NCI-H1417 (cell line): ENCODE measurements around the gene ACSF3.

Source experiments
- DNase-seq, 3 experiments: peaks; one replicate each; lab custom pipeline; 2025; lab: John Stamatoyannopoulos, UW

Gene ACSF3

DNA sequence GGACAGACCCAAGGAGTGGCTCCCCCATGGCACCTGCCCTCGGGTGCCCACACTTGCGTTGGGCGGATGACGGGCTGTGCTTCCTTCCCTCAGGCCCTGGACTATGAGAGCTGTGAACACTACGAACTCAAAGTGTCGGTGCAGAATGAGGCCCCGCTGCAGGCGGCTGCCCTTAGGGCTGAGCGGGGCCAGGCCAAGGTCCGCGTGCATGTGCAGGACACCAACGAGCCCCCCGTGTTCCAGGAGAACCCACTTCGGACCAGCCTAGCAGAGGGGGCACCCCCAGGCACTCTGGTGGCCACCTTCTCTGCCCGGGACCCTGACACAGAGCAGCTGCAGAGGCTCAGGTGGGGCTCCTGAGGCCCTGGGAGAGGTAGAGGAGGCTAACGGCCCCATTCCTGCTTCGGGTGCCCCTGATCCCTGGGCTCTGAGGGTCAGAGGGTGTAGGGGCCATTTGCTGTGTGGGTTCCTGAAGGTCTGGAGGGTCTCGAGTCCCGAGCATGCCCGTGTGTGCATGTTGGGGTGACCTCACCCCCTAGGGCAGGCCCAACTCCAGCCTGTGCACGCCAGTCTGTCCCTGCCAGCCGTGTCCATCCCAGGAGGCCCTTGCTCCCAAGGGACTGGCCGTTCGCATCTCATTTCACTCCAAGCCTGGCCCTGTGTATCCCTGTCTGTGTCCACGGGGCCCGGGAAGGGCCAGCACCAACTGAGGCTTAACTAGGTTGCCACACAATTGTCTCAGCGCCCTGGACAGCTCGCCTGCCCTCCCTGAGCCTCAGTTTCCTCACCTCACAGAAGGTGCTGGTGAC is 96.7 kb downstream of the ACSF3 start:
- DNase-seq, result no peak

DNA sequence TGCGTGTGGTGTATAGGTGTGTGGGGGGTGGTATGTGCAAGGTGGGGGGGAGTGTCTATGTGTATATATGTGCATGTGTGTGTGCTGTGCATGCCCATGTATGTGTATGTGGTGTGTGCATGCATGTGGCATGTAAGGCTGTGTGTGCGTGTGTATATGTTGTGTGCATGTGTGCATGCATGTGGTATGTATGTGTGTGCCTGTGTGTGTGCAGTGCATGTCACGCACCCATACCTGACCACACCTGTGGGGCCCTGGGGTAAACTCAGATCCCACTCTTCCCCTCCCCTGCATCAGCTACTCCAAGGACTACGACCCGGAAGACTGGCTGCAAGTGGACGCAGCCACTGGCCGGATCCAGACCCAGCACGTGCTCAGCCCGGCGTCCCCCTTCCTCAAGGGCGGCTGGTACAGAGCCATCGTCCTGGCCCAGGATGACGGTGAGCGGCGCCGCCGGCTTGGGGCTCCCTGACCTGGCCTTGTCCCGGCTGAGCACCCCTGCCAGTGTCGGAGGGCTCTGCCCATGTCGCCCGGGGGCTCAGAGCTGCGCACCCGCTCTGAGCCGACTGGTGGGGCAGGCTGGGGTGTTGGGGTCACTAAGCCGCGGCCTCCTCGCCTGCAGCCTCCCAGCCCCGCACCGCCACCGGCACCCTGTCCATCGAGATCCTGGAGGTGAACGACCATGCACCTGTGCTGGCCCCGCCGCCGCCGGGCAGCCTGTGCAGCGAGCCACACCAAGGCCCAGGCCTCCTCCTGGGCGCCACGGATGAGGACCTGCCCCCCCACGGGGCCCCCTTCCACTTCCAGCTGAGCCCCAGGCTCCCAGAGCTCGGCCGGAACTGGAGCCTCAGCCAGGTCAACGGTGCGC is 97.6 kb downstream of the ACSF3 start:
- no peak for DNase-seq

DNA sequence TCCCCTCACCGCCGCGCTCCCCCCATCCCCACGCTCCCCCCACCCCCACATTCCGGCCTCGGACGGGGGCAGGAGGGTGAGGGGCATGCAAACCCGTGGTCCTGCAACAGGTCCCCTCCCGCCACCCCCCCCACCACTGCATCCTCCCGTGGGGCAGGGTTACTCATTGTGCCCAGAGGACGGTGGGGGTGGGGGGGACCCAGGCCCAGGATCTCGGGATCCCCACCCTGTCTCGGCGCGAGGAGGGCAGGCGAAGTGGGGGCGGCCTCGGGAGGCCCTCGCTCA is 98.2 kb downstream of the ACSF3 start:
- DNase-seq, result no peak

DNA sequence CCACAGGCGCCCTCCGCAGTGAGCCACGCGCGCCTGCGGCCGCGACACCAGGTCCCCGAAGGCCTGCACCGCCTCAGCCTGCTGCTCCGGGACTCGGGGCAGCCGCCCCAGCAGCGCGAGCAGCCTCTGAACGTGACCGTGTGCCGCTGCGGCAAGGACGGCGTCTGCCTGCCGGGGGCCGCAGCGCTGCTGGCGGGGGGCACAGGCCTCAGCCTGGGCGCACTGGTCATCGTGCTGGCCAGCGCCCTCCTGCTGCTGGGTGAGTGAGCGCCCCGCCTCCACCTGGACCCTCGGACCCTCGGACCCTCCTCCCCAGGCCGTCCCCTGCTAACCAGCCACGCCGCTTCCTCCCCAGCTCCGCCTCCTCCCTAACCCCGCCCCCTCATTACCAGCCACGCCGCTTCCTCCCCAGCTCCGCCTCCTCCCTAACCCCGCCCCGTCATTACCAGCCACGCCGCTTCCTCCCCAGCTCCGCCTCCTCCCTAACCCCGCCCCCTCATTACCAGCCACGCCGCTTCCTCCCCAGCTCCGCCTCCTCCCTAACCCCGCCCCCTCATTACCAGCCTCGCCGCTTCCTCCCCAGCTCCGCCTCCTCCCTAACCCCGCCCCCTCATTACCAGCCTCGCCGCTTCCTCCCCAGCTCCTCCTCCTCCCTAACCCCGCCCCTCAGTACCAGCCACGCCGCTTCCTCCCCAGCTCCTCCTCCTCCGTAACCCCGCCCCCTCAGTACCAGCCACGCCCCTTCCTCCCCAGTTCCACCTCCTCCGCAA is 98.7 kb downstream of the ACSF3 start:
- DNase-seq, result peak in 2 of 3 experiments; percentile 54 to 67

DNA sequence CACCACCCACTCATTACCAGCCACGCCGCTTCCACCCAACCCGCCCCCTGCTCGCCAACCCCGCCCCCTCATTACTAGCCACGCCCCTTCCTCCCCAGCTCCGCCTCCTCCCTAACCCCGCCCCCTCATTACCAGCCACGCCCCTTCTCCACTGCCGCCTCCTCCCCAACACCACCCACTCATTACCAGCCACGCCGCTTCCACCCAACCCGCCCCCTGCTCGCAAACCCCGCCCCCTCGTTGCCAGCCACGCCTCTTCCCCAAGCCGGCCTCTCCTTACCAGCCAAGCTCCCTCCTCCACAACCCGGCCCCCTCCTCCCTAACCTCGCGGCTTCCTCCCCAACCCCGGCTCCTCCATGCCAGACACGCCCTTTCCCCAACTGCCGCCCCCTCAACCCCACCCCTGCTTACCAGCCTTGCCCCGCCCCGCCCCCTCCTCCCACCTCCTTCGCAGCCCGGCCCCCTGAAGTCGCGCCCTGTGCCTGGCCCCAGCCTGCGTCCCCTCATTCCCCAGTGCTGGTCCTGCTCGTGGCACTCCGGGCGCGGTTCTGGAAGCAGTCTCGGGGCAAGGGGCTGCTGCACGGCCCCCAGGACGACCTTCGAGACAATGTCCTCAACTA is 99.4 kb downstream of the ACSF3 start:
- peak in 1 of 3 experiments; percentile 53 for DNase-seq

DNA sequence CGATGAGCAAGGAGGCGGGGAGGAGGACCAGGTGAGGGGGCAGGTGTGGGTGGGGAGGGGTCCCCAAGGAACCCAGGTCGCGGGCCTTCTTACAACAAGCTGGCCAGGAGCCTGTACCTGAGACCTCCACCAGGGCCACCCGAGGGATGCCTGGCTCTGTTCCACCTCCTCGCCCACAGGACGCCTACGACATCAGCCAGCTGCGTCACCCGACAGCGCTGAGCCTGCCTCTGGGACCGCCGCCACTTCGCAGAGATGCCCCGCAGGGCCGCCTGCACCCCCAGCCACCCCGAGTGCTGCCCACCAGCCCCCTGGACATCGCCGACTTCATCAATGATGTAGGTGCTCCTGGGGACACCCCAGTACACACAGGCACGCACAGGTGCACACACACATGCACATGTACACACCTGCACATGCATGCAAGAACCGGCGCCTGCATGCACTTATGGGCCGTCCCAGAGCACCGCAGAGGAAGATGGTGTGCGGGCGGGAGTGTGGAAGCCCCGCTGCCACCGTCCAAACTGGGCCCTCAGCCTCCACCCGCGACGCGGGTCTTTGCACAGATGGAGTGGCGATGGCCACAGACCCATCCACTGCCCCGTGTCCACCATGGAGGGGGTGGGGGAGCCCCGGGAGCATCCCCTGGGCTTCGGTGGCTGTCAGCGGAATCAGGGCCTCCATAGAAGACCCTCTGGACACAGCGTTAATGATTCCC is 100.1 kb downstream of the ACSF3 start:
- no peak for DNase-seq

DNA sequence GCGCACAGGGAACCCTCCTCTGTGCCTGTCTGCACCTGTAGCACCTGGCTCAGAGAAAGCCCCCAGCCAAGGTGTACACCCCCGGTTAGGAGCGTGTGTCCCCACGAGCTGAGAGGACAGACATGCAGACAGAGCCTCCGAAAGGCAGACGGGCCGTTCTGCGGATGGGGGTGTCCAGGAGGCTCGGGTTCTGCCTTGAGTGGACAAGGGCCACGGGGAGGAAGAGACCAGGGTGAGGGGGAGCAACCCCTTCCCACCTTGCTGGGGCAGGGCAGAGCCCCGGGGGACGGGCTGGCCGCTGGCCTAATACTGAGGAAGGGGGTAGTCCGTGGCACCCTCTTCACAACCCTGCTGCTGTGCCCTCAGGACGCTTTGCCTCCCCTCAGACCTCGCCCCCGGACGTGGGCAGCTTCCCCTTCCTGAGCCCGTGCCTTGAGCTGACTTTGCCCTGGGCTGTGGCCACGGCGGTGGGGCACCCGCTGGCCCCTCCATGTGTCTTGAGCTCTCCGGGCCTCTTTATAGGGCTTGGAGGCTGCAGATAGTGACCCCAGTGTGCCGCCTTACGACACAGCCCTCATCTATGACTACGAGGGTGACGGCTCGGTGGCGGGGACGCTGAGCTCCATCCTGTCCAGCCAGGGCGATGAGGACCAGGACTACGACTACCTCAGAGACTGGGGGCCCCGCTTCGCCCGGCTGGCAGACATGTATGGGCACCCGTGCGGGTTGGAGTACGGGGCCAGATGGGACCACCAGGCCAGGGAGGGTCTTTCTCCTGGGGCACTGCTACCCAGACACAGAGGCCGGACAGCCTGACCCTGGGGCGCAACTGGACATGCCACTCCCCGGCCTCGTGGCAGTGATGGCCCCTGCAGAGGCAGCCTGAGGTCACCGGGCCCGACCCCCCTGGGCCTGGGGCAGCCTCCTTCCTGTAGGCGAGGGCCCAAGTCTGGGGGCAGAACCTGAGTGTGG is 101.0 kb downstream of the ACSF3 start:
- DNase-seq, result no peak

DNA sequence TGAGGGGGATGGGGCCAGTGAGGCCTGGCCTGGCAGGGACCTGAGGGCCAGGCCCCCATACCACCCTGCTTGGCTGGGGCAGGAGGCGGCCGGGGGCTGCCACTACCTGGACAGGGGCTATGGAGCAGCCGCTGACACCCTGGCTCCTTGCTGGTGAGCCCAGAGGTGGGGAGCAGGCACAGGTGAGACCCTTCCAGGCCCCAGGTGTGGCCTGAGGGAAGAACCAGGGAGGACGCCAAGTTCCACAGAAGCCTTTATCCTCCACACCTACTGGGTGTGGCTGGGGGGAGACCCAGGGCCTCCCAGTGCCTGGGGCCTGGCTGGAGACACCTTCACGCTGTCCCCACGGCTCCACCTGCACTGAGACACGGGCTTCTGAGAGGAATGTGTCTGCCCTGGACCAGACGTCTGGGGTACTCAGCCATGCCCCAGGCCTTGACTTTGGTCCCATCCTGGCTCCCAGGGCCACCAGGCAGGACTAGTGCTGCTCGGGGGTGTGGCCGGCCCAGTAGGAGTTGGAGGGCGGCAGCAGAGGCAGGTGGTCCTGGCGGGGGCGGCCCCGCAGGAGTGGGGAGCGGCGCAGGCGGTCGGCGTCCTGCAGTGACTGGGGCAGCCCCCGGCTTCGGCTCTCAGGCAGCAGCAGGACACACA is 102.0 kb downstream of the ACSF3 start:
- DNase-seq, result no peak

DNA sequence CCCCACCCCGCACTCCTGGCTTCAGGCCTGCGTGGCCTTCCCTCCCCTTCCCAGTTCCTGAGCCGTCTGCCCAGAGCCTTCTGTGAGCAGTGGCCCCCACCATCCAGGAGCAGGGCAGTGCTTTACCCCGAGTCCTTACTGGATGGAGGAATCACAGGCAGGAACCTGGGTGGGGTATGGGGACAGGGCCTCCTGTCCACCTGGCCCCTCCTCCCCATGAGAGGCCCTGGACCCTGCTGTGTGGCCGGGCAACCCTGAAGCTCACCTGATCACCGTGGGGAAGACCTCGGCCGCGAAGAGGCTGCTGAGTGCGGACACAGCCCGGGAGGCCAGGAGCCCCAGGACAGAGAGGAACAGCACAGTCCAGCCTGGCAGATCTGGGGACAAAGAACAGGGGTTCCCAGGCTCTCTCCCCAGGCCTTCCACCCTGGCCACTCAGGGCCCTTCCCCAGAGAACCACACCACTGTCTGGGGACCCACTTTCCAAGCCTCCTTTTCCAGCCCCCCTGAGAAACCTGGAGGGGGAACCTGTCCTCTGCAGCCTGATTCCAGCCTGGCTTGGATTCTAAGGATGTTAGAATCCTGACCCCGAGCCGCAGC is 103.5 kb downstream of the ACSF3 start:
- DNase-seq, result no peak

DNA sequence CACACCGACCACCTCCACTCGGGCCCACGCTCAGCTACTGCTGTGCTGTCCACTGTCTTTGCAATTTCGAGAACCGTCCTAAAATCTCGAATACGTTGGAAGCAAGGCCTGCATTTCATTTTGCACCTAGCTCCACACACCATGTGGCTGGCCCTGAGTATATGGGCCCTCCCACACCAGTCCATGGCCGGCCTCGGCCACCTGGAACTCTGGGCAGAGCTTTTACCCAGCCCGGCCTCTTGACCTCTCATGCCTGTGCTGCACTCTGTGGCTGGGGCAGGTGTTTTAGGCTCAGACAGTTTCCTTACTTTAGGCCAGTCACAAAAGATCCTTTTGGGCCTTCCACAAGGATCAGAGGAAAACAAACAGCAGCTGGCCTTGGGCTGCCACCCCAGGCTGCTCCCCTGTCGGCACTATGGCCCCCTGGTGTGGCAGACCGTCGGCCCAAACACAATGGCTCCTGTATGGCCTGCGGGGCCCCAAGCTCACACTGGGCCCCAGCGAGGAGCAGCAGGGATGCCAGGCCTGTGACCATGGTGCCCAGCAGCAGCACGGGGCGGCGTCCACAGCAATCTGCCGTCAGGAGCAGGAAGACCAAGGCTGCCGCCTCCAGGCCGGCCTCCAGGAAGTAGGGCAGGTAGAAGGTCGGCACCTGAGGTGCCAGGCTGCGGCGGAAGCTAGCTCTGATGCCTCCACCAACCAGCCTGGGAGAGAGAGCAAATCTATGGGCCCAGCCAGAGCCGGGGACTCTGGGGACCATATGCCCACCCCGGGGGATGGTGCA is 104.2 kb downstream of the ACSF3 start:
- peak in 1 of 3 experiments; percentile 25 for DNase-seq

DNA sequence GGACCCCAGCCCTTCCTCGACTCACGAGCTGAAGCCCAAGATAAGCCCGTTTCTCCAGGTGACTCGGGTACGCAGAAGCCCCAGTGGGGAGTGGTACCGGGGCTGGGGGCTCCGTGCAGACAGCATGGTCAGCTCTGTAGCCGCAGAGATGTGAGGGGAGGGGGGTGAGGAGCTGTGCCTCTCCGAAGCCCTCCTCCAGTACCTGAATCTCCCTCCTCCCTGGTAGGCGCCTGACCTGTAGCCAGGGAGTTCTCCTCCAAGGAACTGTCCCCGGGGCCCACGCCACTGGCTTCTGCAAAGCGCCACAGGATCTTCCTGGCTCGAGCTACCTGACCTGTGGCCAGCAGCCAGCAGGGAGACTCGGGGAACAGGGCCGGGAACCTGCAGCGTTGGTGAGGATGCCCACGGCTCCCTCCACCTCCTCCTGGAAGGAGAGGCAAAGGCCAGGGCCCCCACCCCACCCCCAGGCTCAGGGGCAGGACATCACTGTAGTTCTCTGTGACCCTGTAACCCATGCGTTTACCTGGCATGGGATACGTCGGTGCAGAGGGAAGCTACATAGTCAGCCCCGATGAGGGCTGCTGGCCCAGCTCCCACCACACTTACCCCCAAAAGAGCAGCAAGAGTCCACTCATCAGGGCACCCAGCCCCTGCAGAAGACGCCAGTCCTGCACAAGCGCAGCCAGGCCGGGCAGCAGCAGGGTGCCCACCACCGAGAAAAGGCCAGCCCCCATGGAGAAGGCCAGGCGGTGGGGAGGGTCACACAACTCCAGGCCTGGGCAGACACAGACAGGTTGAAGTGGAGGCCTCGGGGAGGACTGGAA is 105.0 kb downstream of the ACSF3 start:
- no peak for DNase-seq

DNA sequence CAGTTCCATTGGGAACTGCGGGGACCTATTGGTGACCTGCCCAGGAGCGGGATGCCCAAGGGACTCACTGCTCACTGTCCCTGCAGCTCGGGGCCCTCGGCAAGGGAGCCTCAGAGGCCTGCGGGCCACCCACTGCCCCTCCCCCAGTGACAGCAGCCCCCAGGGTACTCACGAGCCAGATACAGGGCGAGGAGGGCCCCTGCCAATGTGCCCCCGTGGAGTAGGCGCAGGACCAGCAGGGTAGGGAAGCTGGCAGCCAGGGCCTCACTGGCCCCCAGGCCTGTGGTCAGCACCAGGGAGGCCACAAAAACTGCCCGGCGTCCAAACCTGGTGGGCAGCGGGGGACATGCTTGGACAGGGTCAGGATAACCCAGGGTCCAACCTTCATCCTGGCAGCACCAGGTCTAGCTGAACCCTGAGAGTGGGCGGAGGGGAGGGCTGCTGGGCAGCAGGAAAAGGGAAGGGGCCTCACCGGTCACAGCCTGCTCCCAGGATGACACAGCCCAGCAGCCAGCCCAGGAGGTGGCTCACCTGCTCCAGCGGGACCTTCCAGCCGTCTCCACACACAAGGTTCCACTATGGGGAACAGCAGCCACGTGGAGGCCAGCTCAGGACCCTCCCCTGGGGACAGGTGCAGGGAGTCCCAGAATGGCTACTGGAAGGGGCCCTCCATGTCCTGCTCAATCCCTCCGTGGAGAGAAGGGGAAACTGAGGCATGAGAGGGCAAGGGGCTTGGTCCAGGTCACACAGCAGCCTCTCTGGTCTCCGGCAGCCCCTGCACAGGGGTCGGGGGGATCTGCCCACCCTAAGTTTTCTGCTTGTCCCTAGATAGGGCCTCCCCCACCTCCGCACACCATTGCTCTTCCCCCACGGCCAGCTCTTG is 105.8 kb downstream of the ACSF3 start:
- DNase-seq, result no peak

DNA sequence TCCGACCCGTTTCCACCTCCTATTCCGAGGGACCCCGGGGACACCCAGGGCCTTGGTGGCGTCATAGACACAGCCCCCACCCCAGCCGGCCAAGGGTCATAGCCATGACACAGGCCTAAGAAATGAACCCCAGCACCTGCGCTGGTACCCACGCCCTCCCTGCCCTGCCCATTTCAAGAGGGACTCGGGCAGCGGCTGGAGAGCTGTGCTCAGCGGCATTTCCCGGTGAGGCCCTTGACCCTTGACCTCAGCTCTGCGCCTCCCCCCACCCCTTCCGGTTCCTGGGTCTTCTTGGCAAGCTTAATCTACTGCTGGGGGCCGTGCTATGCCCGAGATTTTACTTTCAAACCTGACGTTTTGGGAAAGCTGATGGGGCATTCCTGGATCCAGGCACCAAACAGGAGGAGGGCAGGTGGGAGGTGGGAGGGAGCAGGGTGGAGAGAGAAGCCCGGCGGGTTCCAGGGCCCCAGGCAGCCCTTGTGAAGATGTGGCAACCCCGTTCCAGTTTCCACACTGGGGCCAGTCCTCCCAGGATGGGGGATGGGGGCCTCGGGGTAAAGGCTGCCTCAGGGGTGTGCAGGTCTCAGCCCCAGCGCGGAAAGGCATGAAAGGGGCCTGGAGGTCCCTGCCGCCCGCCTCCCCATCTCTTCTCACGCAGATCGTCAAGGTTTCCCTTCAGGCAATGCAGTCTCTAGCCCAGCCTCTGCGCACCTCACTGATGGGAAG is 106.6 kb downstream of the ACSF3 start, which contains the start of gene SLC22A31:
Gene SLC22A31 (minus strand): TSS at position 414 of the 726 bp plus-strand sequence. CDS start 36 bp downstream, at position 378.
- peak in 2 of 3 experiments; percentile 15 to 18 for DNase-seq

DNA sequence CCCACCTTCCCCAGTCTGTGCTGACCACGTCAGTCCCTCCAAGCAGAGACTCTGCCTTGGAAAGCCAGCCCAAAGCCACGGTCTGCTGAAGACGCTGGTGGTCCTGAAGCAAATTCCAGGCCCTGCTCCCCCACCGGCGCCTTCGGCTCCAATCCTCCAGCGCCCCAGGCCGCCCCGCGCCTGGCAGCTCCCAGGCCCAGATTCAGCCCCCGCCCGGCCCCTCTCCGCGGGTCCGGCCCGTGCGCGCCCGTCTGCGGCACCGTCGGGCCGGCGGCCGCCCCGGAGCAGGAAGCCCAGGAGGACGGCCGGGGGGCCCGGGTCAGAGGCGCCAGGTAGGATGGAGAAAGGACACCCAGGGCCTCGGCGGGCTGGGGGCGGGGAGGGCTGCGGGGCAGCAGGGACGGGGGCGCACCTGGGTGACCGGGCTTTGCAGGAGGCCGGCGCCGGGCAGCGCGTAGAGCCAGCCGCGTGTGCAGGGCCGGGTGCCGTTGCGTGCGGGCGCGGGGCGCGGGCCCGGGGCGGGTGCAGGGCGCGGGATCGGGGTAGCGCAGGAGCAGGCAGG is 107.3 kb downstream of the ACSF3 start:
- no peak for DNase-seq
